HS-5 (cell line): Measurements from ENCODE around the gene RNPEPL1.
"Not testable (repeated sequence)": the region's sequence is repeated elsewhere in the genome, so short reads cannot be mapped to it uniquely, and the experiment has no call there.

Source experiments
- DNase-seq: peaks from one replicate; pipeline ENCODE4 v3.0.0-alpha.2; 2012; ENCODE audit warnings: low read depth

Gene RNPEPL1, protein sequence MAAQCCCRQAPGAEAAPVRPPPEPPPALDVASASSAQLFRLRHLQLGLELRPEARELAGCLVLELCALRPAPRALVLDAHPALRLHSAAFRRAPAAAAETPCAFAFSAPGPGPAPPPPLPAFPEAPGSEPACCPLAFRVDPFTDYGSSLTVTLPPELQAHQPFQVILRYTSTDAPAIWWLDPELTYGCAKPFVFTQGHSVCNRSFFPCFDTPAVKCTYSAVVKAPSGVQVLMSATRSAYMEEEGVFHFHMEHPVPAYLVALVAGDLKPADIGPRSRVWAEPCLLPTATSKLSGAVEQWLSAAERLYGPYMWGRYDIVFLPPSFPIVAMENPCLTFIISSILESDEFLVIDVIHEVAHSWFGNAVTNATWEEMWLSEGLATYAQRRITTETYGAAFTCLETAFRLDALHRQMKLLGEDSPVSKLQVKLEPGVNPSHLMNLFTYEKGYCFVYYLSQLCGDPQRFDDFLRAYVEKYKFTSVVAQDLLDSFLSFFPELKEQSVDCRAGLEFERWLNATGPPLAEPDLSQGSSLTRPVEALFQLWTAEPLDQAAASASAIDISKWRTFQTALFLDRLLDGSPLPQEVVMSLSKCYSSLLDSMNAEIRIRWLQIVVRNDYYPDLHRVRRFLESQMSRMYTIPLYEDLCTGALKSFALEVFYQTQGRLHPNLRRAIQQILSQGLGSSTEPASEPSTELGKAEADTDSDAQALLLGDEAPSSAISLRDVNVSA

GRCh38 chr2:240567872-240568677 lies at the start of gene RNPEPL1:
Gene RNPEPL1 (plus strand): TSS chr2:240568484. CDS start chr2:240568587, 103 bp downstream.
- DNase-seq: no peak

DNA sequence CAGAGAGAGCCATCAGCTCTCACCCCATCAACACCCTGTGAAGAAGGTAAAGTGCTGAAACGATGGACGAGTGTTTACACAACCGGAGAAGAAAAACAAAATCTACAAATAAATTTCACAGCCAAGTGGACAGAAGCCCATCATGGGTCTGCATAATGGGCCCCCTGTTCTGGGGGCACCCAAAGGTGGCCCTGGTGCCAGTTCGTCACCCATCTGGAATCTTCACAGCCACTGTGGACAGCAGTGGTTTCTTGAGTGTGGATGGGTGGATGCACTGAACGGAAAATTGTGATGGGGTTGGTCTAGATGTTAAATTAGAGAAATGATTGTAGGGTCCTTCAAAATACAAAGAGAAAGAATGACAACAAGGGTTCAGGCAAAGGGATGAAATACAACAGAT lies 49.3 kb upstream of the RNPEPL1 start:
- no peak for DNase-seq

GRCh38 chr2:240519396-240520129 lies 48.7 kb upstream of the RNPEPL1 start:
- no peak for DNase-seq

GRCh38 chr2:240520130-240520973 lies 47.9 kb upstream of the RNPEPL1 start:
- no peak for DNase-seq

DNA sequence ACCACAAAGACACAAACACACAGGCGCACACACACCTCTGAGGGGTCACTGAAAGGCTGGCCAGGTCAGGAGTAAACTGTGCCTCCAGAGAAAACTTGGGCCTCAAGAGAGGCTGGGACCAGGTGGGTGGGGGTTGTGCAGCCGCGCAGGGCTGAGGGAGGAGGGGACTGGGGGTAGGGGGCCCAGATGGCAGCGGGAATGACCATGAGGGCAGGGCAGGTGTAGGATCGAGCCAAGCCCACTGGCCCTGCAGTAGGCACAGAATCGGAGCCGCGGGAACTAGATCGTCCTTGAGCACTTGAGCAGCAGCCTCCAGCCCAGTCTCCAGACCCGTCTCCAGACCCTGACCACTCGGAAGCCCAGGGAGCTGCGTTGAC lies 47.3 kb upstream of the RNPEPL1 start:
- DNase-seq: no peak

DNA sequence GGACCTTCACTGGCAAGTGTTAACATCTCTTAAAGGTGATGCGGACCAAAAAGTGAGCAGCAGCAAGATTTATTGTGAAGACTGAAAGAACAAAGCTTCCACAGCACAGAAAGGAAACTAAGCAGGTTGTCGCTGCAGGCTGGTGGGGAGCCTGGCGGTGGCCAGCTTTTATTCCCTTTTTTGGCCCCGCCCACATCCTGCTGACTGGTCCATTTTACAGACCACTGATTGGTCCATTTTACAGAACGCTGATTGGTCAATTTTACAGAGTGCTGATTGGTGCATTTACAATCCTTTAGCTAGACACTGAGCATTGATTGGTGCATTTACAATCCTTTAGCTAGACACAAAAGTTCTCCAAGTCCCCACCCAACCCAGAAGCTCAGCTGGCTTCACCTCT lies 46.4 kb upstream of the RNPEPL1 start:
- DNase-seq: not testable (repeated sequence)

DNA sequence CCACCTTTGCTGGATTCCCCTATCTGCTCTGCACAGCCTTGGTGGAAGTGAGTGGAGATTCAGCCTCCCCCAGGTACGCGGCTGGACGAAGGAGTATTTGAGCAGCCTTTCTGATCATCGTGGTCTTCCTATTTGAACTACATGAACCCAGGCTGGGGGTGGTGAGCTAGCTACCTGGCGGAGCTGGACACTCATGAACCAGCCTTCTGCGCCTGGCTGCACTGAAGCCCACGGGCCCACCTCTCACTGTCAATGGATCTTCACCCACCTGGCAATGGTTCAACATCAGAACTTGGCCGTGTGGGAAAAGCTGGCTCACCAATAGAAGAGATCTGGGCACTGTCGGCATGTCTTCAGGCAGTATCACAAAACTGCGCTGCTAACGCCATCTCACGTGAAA lies 45.9 kb upstream of the RNPEPL1 start:
- DNase-seq: no peak

- no peak for DNase-seq
These were observed 44.6 kb upstream of the RNPEPL1 start for GRCh38 chr2:240523451-240524281.

GRCh38 chr2:240524963-240525718 lies 43.1 kb upstream of the RNPEPL1 start:
- no peak for DNase-seq

GRCh38 chr2:240525802-240526201 lies 42.5 kb upstream of the RNPEPL1 start:
- DNase-seq: no peak

DNA sequence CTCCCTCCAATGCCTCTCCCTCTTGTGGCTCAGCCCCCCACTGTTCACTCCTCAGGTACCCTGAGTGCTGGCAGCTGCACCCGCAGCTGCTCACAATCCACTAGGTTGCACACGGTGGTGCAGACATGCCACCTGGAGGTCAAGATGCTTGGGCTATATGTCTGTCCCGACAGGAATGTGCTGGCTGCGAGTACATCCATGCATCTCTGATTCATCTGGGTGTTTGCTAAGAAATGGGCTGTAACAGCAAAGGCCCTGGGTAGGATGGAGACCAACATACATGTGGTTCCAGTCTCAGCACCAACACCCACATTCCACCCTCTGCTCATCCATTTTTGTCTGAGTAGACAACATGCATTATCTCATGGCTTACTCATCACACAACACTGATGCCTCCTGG lies 41.8 kb upstream of the RNPEPL1 start:
- no peak for DNase-seq

DNA sequence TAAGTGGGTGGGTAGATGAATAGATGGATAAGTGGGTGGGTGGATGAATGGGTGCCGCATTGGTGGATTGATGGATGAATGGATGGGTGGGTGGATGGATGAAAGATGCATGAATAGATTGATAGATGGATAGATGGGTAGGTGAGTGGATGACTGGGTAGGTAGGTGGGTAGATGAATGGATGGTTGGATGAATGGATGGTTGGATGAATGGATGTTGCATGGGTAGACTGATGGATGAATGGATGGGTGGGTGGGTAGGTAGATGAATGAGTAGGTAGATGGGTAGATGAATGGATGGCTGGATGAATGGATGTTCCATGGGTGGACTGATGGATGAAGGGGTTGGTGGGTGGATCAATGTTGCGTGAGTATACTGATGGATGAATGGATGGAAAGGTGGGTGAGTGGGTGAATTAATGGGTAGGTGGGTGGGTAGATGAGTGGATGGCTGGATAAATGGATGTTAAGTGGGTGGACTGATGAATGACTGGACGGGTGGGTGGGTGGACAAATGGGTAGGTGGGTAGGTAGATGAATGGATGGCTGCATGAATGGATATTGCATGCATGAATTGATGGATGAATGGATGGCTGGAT lies 41.0 kb upstream of the RNPEPL1 start:
- DNase-seq: no peak

DNA sequence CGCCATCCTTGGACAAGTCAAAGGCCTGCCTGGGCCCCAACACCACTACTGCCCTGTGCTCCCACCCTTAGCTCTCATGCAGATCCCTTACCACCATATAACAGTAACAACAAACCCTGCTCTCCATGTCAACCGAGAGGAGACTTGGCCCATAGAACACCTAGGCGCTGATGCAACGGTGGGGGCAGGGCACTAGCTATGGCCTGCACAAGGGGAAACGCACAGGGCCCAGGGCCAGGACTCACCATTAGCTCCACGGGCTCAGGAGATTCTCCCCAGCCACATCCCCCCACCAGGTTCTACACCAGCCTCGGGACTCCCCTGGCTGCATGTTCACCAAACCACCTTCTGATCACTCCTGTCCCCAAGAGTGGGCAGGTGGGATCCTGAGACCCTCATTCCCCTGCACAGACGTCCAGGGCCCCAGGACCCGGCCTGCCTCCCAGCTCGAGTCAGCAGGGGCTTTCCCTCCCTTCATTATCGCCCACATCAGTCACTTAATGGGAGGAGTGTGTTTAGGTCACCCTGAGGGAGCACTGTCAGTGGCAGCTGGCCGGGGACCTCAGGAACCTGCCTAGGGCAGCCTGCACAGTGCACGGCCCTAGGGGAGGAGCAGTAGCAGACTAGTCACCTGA lies 39.8 kb upstream of the RNPEPL1 start:
- no peak for DNase-seq

DNA sequence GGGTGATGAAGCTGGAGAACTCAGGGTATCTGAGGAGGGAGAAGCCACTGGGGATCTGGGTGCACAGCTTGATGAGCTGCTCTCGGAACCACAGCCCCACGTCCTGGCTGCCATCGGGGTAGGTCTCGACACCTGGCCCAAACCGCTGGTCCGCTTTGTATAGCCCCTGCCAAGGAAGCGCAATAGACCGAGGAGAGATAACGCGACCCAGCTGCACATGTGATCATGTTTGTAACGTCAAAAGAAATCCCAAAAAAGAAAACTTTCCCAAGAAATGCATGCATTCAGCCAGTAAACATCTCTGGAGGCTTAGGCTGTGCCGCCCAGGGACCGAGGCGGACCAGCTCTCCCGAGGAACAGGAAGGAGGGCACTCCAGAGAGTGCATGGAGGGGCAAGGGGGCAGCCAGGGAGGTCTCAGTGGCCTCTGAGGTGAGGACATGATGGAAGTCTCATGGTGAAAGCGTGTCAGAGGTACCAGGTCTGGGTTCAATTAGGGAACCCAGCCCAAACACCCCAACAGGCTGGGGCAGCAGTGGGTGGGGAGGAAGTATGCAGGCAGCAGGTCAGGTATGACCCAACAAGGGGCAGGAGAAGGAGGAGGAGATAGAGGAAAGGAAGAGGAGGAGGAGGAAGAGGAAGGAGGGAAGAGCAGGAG lies 38.8 kb upstream of the RNPEPL1 start:
- DNase-seq: no peak

GRCh38 chr2:240530181-240530580 lies 38.1 kb upstream of the RNPEPL1 start:
- no peak for DNase-seq

DNA sequence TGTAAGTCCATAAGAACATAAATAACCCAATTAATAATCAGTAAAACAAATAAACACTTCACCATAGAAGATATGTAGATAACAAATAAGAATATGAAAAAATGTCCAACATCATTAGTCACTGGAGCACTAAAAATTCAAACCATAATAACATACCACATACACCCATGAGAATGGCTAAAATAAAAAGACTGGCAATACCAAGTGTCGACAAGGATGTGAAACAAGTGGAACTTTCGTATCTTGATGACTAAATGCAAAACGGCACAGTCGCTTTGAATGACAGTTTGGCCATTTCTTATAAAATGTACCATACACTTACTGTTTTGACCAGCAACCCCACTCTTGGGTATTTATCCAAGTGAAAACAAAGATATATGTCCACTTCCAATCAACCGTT lies 37.2 kb upstream of the RNPEPL1 start:
- no peak for DNase-seq

GRCh38 chr2:240532031-240532775 lies 36.1 kb upstream of the RNPEPL1 start:
- DNase-seq: no peak
